OCI-LY3 (cell line): ENCODE results near the gene OR1I1.
"Not testable (repeated sequence)": the region's sequence is repeated elsewhere in the genome, so short reads cannot be mapped to it uniquely, and the experiment has no call there.

Experiments
- H2AFZ ChIP-seq: fragments of 200-600, 300-600 bp; shearing (Covaris generic); 2 replicates; pipeline ENCODE4 v1.6.0; 2014; ENCODE audit warnings: antibody characterized with exemption, low read depth, low read length
- H3K27ac ChIP-seq: fragments of 200-600, 300-600 bp; sonication (generic); 2 replicates; pipeline ENCODE4 v1.5.1; 2014; ENCODE audit warnings: mild to moderate bottlenecking, low read length, moderate library complexity, mixed read lengths
- H3K27me3 ChIP-seq: fragments of 200-600, 300-600 bp; sonication (generic); 2 replicates; pipeline ENCODE4 v1.6.1; 2014; ENCODE audit warnings: low read depth, low read length, mixed read lengths
- H3K36me3 ChIP-seq: fragments of 200-600, 300-600 bp; sonication (generic); replicated peaks from 2 replicates; pipeline ENCODE3; 2014; ENCODE audit warnings: low read depth, low read length, mixed read lengths
- H3K4me1 ChIP-seq: fragments of 300-600, 200-600 bp; sonication (generic); 2 replicates; pipeline ENCODE4 v1.6.1; 2014; ENCODE audit warnings: low read length, mixed read lengths
- H3K4me2 ChIP-seq: fragments of 200-600, 300-600 bp; sonication (generic); 2 replicates; pipeline ENCODE4 v1.6.1; 2014; ENCODE audit warnings: low read length, mixed read lengths
- H3K4me3 ChIP-seq: fragments of 300-600, 200-600 bp; sonication (generic); 2 replicates; pipeline ENCODE4 v1.5.1; 2014; ENCODE audit warnings: antibody characterized with exemption, mild to moderate bottlenecking, low read length, moderate library complexity
- H3K79me2 ChIP-seq: fragments of 300-600, 200-600 bp; shearing (Covaris generic); 2 replicates; pipeline ENCODE4 v1.6.1; 2014; ENCODE audit warnings: mild to moderate bottlenecking, low read length, mixed read lengths
- H3K9ac ChIP-seq: fragments of 300-600, 200-600 bp; shearing (Covaris generic); 2 replicates; pipeline ENCODE4 v1.6.0; 2014; ENCODE audit warnings: mild to moderate bottlenecking, low read length, moderate library complexity
- H3K9me3 ChIP-seq: fragments of 200-600, 300-600 bp; shearing (Covaris generic); 2 replicates; pipeline ENCODE4 v1.6.1; 2014; ENCODE audit warnings: low read length, mixed read lengths; ENCODE audit not compliant: insufficient read depth
- H4K20me1 ChIP-seq: fragments of 200-600, 300-600 bp; sonication (generic); 2 replicates; pipeline ENCODE4 v1.6.1; 2016; ENCODE audit warnings: low read length, mixed read lengths; ENCODE audit not compliant: insufficient read depth
- CTCF ChIP-seq: fragments of 200-600, 300-600 bp; sonication (generic); IDR thresholded peaks from 2 replicates; pipeline ENCODE4 v1.5.1; 2014; ENCODE audit warnings: antibody characterized with exemption, low read length, low read depth
- EZH2phosphoT487 ChIP-seq: fragments of 200-600 bp; shearing (Covaris generic); IDR thresholded peaks from 2 replicates; pipeline ENCODE4 v1.6.1; 2018; ENCODE audit warnings: antibody characterized with exemption, mixed run types, low read depth

OR1I1 gene

GRCh38 chr19:15048128-15048527 lies 33.9 kb upstream of the OR1I1 start:
- Histone ChIP-seq H3K4me1 (no peaks in the 10 kb centered on the region), H3K36me3 (no peaks in the 10 kb centered on the region), H3K9me3 (no peaks in the 10 kb centered on the region), H3K4me2 (no peak overlapping the region), H3K79me2 (no peaks in the 10 kb centered on the region), H2AFZ (no peak overlapping the region), H3K27me3 (peaks cover 4% of the 10 kb centered on the region; the same call in 1 of the 2 replicates), H3K27ac (no peak overlapping the region), H3K9ac (no peak overlapping the region), H4K20me1 (no peaks in the 10 kb centered on the region), H3K4me3 (no peak overlapping the region)
- TF ChIP-seq CTCF: no peak
- TF ChIP-seq EZH2phosphoT487: no peak

GRCh38 chr19:15048885-15049541 lies 33.0 kb upstream of the OR1I1 start, which contains the start of gene CASP14:
Gene CASP14, plus strand, starts transcription at chr19:15049480. Its CDS starts 2,772 bp downstream, at chr19:15052252.
- Histone ChIP-seq H3K4me2 (no peak within 1 kb of the TSS), H3K27ac (no peak within 1 kb of the TSS), H3K9ac (no peak within 1 kb of the TSS), H3K9me3 (no peaks in the 10 kb centered on the region), H3K79me2 (no peaks in the 10 kb centered on the region), H3K36me3 (no peaks in the 10 kb centered on the region), H2AFZ (no peak within 1 kb of the TSS), H3K4me1 (no peaks in the 10 kb centered on the region), H4K20me1 (no peaks in the 10 kb centered on the region), H3K27me3 (peaks cover 4% of the 10 kb centered on the region; the same call in 1 of the 2 replicates), H3K4me3 (no peak within 1 kb of the TSS)
- TF ChIP-seq CTCF: no peak
- no peak for TF ChIP-seq EZH2phosphoT487

- no peak overlapping the region for H2AFZ ChIP-seq
- no peak overlapping the region for H3K27ac ChIP-seq
- H3K9me3 ChIP-seq: no peaks in the 10 kb centered on the region
- no peaks in the 10 kb centered on the region for H3K36me3 ChIP-seq
- no peak overlapping the region for H3K4me3 ChIP-seq
- no peaks in the 10 kb centered on the region for H3K4me1 ChIP-seq
- H3K27me3 ChIP-seq: peaks cover 9% of the 10 kb centered on the region; the same call in 1 of the 2 replicates
- H3K4me2 ChIP-seq: no peak overlapping the region
- no peaks in the 10 kb centered on the region for H3K79me2 ChIP-seq
- no peak overlapping the region for H3K9ac ChIP-seq
- no peaks in the 10 kb centered on the region for H4K20me1 ChIP-seq
- TF ChIP-seq EZH2phosphoT487 (no peak), CTCF (no peak)
These were observed 31.4 kb upstream of the OR1I1 start for GRCh38 chr19:15050639-15051038.

GRCh38 chr19:15062036-15062435 lies 20.0 kb upstream of the OR1I1 start:
- no peaks in the 10 kb centered on the region for H3K9me3 ChIP-seq
- no peak overlapping the region for H2AFZ ChIP-seq
- H3K27ac ChIP-seq: no peak overlapping the region
- no peaks in the 10 kb centered on the region for H3K4me1 ChIP-seq
- no peaks in the 10 kb centered on the region for H3K79me2 ChIP-seq
- H3K4me3 ChIP-seq: no peak overlapping the region
- no peaks in the 10 kb centered on the region for H4K20me1 ChIP-seq
- TF ChIP-seq EZH2phosphoT487: no peak
- no peak for TF ChIP-seq CTCF
- peaks cover 24% of the 10 kb centered on the region for H3K27me3 ChIP-seq
- no peak overlapping the region for H3K9ac ChIP-seq
- no peaks in the 10 kb centered on the region for H3K36me3 ChIP-seq
- H3K4me2 ChIP-seq: no peak overlapping the region

- H3K9me3 ChIP-seq, H3K27ac ChIP-seq, H2AFZ ChIP-seq, H3K79me2 ChIP-seq, H4K20me1 ChIP-seq, H3K4me1 ChIP-seq, H3K9ac ChIP-seq, H3K36me3 ChIP-seq, H3K27me3 ChIP-seq, H3K4me2 ChIP-seq, H3K4me3 ChIP-seq: not testable (repeated sequence)
These were observed 11.6 kb upstream of the OR1I1 start for GRCh38 chr19:15070386-15070785.
